ENCODE data around the gene HSD17B11. TPM values are rescaled to one million over a fixed set of nuclear protein-coding genes. Genes with fewer than 3 reads are reported as not detected.
"Not testable (repeated sequence)": the region's sequence is repeated elsewhere in the genome, so short reads cannot be mapped to it uniquely, and the experiment has no call there.

Gene HSD17B11
- total RNA-seq, 2 donors from 2014 or later = 21.4 to 105 TPM

- TF ChIP-seq POLR2A (IDR thresholded peaks at IDR 0.05) = no peak
- TF ChIP-seq CTCF (IDR thresholded peaks at IDR 0.05) = no peak
- no peaks in the 10 kb centered on the region for H3K27me3 ChIP-seq
- H3K36me3 ChIP-seq (replicated peaks in 1 of 2; ENCODE audit: insufficient read depth in 1 of 2, low read depth in 2 of 2) = no peaks in the 10 kb centered on the region
- ATAC-seq (no peak), DNase-seq (no peak)
- no peaks in the 10 kb centered on the region for H3K9me3 ChIP-seq
- no peak overlapping the region for H3K4me3 ChIP-seq
- WGBS, 2 donors = 86 to 90% methylated on average over 3 of the region's 3 CpGs
- no peak overlapping the region for H3K27ac ChIP-seq
- H3K4me1 ChIP-seq = peaks cover 32% of the 10 kb centered on the region
- intact Hi-C loops (cut with DNase I) = no loop called here
Observed at GRCh38 chr4:87392183-87392582, 1.2 kb upstream of the HSD17B11 start.

- Histone ChIP-seq H3K9me3 (no peaks in the 10 kb centered on the region), H3K27ac (peak overlapping the region; percentile 52 to 89 (median 82)), H3K4me1 (peaks cover 36% of the 10 kb centered on the region), H3K36me3 (replicated peaks in 1 of 2; ENCODE audit: insufficient read depth in 1 of 2, low read depth in 2 of 2) (no peaks in the 10 kb centered on the region), H3K4me3 (peak overlapping the region; percentile 51 to 72), H3K27me3 (no peaks in the 10 kb centered on the region)
- TF ChIP-seq CTCF (IDR thresholded peaks at IDR 0.05) (no peak), POLR2A (IDR thresholded peaks at IDR 0.05) (no peak)
- DNase-seq (no peak), ATAC-seq (peak; percentile 13)
- 7% methylated on average over 15 to 16 of the region's 16 CpGs for WGBS, 2 donors
- intact Hi-C loops (cut with DNase I) = no loop called here
Observed at GRCh38 chr4:87391576-87392054, 627 bp upstream of the HSD17B11 start.

GRCh38 chr4:87390551-87390890, 467 bp downstream of the HSD17B11 start:
- Histone ChIP-seq H3K4me3 (peak overlapping the region; percentile 51 to 72), H3K4me1 (peaks cover 36% of the 10 kb centered on the region), H3K36me3 (replicated peaks in 1 of 2; ENCODE audit: insufficient read depth in 1 of 2, low read depth in 2 of 2) (no peaks in the 10 kb centered on the region), H3K27ac (peak overlapping the region; percentile 64 to 89 (median 82)), H3K27me3 (no peaks in the 10 kb centered on the region), H3K9me3 (no peaks in the 10 kb centered on the region)
- no peak for DNase-seq
- no peak for ATAC-seq
- intact Hi-C loops (cut with DNase I) = no loop called here
- TF ChIP-seq POLR2A (IDR thresholded peaks at IDR 0.05) = no peak
- TF ChIP-seq CTCF (IDR thresholded peaks at IDR 0.05) = no peak

GRCh38 chr4:87390055-87390454, 933 bp downstream of the HSD17B11 start:
- H3K36me3 ChIP-seq (replicated peaks in 1 of 2; ENCODE audit: insufficient read depth in 1 of 2, low read depth in 2 of 2); intact Hi-C loops (cut with DNase I); ATAC-seq; H3K27me3 ChIP-seq; H3K9me3 ChIP-seq: not testable (repeated sequence)
- Histone ChIP-seq H3K4me1 (peaks cover 36% of the 10 kb centered on the region), H3K4me3 (peak overlapping the region in 1 of 2 donors; percentile 72), H3K27ac (peak overlapping the region in 1 of 4 donors; percentile 89)
- WGBS, 2 donors = 66 to 68% methylated on average over 20 of the region's 20 CpGs
- peak in 1 of 4 donors; percentile 17 for DNase-seq

GRCh38 chr4:87388901-87389300, 2.1 kb downstream of the HSD17B11 start:
- no peaks in the 10 kb centered on the region for H3K36me3 ChIP-seq (replicated peaks in 1 of 2; ENCODE audit: insufficient read depth in 1 of 2, low read depth in 2 of 2)
- ATAC-seq = no peak
- no peak for DNase-seq
- no peak overlapping the region for H3K27ac ChIP-seq
- TF ChIP-seq CTCF (IDR thresholded peaks at IDR 0.05) (no peak), POLR2A (IDR thresholded peaks at IDR 0.05) (no peak)
- H3K4me1 ChIP-seq = peaks cover 36% of the 10 kb centered on the region
- no peaks in the 10 kb centered on the region for H3K27me3 ChIP-seq
- no peak overlapping the region for H3K4me3 ChIP-seq
- intact Hi-C loops (cut with DNase I) = loop anchor here (10.0 kb wide), 1 partner anchor 66 kb away; no protein-coding TSS in a partner anchor
- 66 to 87% methylated on average over 3 of the region's 3 CpGs for WGBS, 2 donors
- no peaks in the 10 kb centered on the region for H3K9me3 ChIP-seq

Measured in body of pancreas (tissue), 4 donors.